ENCODE data around the gene ZFYVE16. TPM values are rescaled to one million over a fixed set of nuclear protein-coding genes. Genes with fewer than 3 reads are reported as not detected.

The ZFYVE16 gene
- total RNA-seq, 1 experiment from 2014 or later: 21.9 TPM

DNA sequence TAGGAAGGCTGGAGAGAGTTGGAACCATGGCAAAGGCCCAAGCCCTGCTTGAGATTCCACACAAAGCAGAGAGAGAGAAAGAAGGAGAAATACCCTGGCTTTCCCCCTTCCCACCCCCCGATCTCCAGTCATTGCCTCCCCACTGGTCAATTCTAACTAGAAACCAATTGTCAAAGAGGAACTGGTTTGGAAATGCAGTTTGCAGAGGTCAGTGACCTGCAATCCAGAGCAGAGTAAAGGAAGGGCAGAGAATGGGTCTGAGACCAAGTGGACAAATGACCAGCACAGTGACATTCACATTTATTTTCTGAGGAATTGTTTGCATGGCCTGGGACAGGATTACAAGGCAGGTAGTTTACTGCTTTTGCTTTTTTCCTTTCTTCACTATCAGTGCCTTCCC, 37.5 kb upstream of the ZFYVE16 start:
- Mint-ChIP-seq H3K4me1 (peaks cover 3 to 10% of the 10 kb centered on the region in 2 experiments), H3K36me3 (ENCODE audit: insufficient read depth in 1 of 3, low read depth in 3 of 3) (peaks cover 0 to 11% (median 2%) of the 10 kb centered on the region in 3 experiments; a peak in 5 of 7 replicates), H3K9me3 (peaks cover 7 to 9% of the 10 kb centered on the region in 2 experiments), H3K27ac (no peak overlapping the region), H3K27me3 (ENCODE audit: low read depth) (no peaks in the 10 kb centered on the region; the same call in 1 of the 2 replicates), H3K4me3 (no peak overlapping the region)
- no peak overlapping the region for H4K8ac ChIP-seq (replicated peaks; ENCODE audit: insufficient read length, low read depth, low read length)
- H4K91ac ChIP-seq (ENCODE audit: insufficient read length, low read depth, low read length): no peak overlapping the region
- H2AK5ac ChIP-seq (ENCODE audit: insufficient read length, low read length): no peak overlapping the region
- H3K27ac ChIP-seq (ENCODE audit: insufficient read length, low read depth, low read length): no peak overlapping the region
- no peaks in the 10 kb centered on the region for H3K4me1 ChIP-seq (ENCODE audit: insufficient read depth, low read length)
- no peak overlapping the region for H3K14ac ChIP-seq (ENCODE audit: insufficient read depth, low read length)
- H2BK15ac ChIP-seq (ENCODE audit: low read depth, low read length): no peak overlapping the region
- H3K9ac ChIP-seq (ENCODE audit: extremely low read depth, insufficient read length, low read length): no peak overlapping the region
- no peaks in the 10 kb centered on the region for H3K79me1 ChIP-seq (ENCODE audit: insufficient read depth, low read depth, low read length, poor library complexity, severe bottlenecking)
- no peak overlapping the region for H3K4me2 ChIP-seq (ENCODE audit: insufficient read depth, insufficient read length, low read length)
- no peak for TF ChIP-seq CTCF (conservative IDR thresholded peaks at IDR 0.05)
- no peak overlapping the region for H2BK120ac ChIP-seq (ENCODE audit: low read depth, low read length, poor library complexity, severe bottlenecking)
- H3K4ac ChIP-seq (ENCODE audit: low read depth, low read length): no peak overlapping the region
- no peaks in the 10 kb centered on the region for H3K23me2 ChIP-seq (ENCODE audit: insufficient read length, low read depth, low read length, poor library complexity, severe bottlenecking)
- no peak overlapping the region for H3K23ac ChIP-seq (ENCODE audit: insufficient read length, low read depth, low read length)
- H3K18ac ChIP-seq (ENCODE audit: insufficient read length, low read depth, low read length): no peak overlapping the region
- no peak overlapping the region for H2BK12ac ChIP-seq (ENCODE audit: insufficient read length, low read depth, low read length)
- H3K79me2 ChIP-seq (ENCODE audit: insufficient read depth, low read length): no peaks in the 10 kb centered on the region
- H2BK5ac ChIP-seq (ENCODE audit: insufficient read length, low read length): no peak overlapping the region
- no peak overlapping the region for H3T11ph ChIP-seq (ENCODE audit: low read length)
- H2AFZ ChIP-seq (ENCODE audit: low read length): no peak overlapping the region
- WGBS (ENCODE audit: extremely low coverage, insufficient read length, low lambda C conversion rate): no CpG with 5 or more reads among the region's 1 CpG
- H3K56ac ChIP-seq (ENCODE audit: insufficient read length, low read depth, low read length): no peak overlapping the region
- H4K5ac ChIP-seq (ENCODE audit: insufficient read length, low read depth, low read length): no peak overlapping the region
- H3K9me3 ChIP-seq (ENCODE audit: control insufficient read depth, low read depth, low read length): no peaks in the 10 kb centered on the region
- H4K20me1 ChIP-seq (ENCODE audit: control insufficient read depth, insufficient read depth, insufficient read length): no peaks in the 10 kb centered on the region
- H3K27me3 ChIP-seq (ENCODE audit: insufficient read depth, low read length): no peaks in the 10 kb centered on the region
- H2BK20ac ChIP-seq (ENCODE audit: low read depth, low read length, poor library complexity, severe bottlenecking): no peak overlapping the region
- DNase-seq: no peak

All from H9 (cell line).